ENCODE data around the gene EMP1.

The EMP1 gene

GRCh38 chr12:13196130-13196921 lies at the start of gene EMP1:
Gene EMP1, plus strand, starts transcription at chr12:13196726. Its CDS starts 14,785 bp downstream, at chr12:13211511.
- no peak for DNase-seq

- no peak for DNase-seq
Measured at GRCh38 chr12:13147688-13148484, 48.6 kb upstream of the EMP1 start.

DNA sequence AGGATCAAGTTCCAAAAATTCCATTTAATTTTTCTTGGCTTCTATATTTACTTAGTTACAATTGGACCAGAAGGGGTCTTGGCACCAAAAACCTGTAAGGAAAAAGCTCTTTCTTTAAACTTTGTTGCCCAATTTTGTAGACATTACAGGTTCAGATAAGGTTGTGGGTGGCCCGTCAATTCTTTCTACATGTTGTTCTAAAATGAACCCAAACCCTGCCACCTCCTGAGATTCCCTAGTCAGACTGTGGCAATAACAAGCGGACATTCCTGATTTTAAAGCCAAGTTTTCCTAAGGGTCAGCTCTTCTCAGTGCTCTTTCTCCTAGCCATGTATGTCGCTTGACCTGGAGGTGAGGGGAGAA lies 48.1 kb upstream of the EMP1 start:
- DNase-seq: no peak

DNA sequence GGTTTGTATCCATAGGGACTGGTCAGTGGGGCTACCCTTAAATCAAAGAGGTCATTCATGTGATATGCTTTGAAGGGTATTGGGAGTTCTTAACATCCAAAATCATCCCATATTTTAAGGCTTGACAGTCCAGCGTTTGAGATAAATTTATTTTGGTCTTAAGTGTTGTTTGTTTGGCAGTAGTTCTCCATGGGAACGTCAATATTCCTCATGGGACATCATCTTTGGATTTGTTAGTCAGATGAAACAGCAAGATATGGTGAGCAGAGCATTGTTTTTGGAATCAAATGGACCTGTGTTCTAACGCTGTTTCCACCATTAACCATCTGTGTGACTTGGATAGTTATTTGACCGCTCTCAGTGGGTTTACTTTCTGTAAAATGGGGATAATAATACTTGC lies 47.1 kb upstream of the EMP1 start:
- DNase-seq: no peak

DNA sequence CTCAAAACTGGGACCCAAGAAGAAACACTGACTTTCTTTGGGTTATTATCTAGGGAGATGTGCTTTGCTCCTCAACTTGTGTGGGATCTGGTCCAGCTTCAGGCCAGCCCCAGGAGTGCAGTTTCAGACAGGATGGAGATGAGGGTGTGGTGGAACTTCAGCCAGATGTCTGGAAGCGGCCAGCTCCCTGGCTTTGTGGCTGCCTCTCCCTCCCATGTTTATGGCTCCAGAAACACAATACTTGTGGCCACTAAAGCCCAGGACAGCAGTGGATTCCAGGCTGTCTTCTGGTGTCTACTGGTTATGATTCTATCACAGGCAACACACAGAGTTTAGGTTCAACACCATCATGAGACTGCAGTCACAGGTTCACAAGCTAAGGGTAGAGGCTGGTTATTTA lies 44.2 kb upstream of the EMP1 start:
- no peak for DNase-seq

DNA sequence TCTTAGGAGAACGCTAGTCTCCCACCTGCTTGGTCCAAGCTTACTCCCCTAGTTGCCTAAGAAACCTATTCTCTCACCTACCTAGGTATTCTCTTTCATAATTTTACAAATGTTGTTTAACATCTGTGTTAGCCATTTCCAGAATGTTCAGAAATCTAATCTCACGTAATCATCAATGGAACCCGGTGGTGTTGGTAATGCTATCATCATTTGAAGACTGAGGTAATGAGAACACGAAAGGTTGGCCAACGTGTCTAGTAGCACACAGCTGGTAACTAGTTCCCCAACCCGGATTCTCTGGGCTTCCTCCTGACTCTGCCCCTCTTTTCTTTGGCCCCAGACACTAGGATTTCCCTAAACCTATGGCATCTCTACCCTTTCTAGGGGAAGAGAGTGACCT lies 43.8 kb upstream of the EMP1 start:
- DNase-seq: no peak

GRCh38 chr12:13153180-13153579 lies 43.3 kb upstream of the EMP1 start:
- DNase-seq: no peak

DNA sequence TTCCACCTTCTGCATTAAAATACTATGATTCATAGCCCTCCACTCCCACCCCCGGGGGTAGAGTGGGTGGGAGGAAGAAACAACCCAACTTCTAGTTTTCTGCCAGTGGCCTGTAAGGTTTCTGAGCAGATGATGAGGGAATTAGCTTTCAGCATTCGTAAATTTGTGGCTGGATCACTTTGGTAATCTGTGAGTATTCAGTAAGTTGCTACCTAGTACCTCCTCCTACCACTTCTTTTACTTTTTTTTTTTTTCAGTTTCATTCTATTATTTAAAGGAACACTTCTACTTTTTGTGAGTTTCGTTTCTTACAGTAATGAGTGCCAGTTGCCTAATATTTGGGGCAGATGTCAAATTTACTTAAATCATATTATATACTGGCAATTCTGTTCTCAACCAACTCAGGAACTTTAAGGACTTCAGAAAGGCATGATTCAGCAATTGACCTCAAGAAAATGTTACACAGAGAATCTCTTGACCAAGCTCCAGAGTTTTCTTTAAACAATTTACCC lies 42.4 kb upstream of the EMP1 start:
- no peak for DNase-seq

- no peak for DNase-seq
Measured at GRCh38 chr12:13154831-13155230, 41.7 kb upstream of the EMP1 start.

- no peak for DNase-seq
Measured at GRCh38 chr12:13156277-13156676, 40.2 kb upstream of the EMP1 start.

- no peak for DNase-seq
Measured at GRCh38 chr12:13161172-13161571, 35.4 kb upstream of the EMP1 start.

DNA sequence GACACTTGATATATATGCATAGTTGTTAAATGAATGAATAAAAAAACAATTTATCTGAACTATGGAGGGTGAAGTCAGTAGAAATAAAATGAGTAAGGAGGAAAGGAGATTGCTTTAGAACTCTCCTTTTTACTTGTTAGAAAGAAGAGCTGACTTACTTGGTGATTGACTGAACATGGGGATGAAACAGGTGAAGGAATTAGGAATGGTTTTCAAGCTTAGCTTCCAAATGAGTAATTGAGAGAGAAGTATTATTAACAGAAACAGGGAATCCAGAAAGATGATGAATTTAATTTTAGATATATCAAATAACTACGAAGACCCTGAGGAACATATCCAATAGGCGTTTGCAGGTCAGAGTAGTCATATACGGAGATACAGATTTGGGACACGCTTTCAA lies 33.6 kb upstream of the EMP1 start:
- DNase-seq: no peak

DNA sequence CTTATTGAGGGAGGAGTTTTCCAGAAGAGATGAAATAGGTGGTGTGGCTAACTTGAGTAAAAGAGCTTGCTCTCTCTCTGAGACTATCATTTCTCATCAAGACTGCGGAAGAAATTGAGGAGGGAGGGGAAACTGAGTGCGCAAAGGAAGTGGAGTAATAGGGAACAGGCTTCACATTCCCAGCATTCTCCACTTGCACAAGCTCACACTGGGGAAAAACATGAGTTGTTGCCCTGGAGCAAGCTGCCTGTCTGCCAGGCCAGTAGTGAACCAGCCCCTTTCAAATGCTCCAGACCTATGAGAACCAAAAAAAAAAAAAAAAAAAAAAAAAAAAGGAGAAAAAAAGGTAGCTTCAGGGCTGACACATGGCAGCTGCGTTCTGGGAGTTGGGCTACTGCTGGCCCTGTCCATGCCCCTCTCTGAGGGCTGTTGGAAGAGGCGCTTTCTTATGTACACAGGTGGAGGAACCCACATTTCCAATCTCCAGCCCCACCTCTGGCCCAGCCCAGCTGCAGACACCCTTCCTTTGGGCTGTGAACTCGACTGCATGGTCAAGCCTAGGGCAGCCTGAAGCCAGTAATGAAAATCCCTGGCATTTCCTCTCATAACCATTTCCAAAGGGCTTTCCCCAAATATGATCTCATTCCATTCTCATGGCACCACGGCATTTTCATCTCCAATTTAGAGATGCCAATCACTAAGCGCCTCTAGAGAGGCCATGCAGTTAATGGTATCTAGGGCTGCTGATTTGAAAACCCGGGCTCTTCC lies 32.5 kb upstream of the EMP1 start:
- DNase-seq: no peak

- DNase-seq: no peak
Measured at GRCh38 chr12:13164921-13165616, 31.5 kb upstream of the EMP1 start.

DNA sequence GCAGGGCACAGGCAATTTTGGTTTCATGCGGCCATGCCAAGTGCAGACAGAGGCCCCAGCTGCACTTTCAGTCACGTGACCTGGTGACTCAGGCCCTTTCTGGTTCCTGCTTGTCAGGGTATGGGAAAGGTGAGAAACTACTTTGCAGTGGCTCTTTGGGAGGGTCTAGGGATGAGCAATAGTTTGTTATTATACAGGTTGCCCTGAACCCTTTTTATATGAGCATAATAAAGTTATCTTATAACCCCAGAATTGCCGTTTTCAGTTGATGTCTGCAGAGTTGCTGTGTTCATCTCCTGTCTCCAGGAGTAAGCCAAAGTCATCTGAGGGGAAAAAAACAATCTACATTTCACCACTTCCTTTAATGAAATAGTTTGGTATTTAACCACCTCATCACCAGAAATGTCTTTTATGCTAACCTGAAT lies 30.9 kb upstream of the EMP1 start:
- no peak for DNase-seq

GRCh38 chr12:13167226-13167625 lies 29.3 kb upstream of the EMP1 start:
- DNase-seq: no peak

- no peak for DNase-seq
Measured at GRCh38 chr12:13167906-13168305, 28.6 kb upstream of the EMP1 start.

DNA sequence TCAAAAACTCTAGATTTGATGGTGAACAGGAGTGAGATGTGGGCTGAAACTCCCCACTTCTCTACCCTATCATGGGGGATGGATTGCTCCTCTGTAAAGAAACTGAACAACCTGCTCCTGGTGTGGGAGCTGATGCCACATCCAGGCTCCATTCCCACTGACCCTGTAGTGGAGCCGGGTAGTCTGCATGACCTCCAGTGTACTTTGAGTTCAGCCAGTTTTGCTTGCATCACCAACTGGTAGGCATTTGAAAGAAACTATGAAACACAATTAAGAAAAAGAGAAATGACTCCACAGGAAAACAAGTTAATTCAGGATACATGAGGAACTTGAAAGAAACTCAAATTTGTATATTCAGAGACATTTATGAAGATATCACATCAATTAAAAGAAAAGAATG lies 27.3 kb upstream of the EMP1 start:
- no peak for DNase-seq

DNA sequence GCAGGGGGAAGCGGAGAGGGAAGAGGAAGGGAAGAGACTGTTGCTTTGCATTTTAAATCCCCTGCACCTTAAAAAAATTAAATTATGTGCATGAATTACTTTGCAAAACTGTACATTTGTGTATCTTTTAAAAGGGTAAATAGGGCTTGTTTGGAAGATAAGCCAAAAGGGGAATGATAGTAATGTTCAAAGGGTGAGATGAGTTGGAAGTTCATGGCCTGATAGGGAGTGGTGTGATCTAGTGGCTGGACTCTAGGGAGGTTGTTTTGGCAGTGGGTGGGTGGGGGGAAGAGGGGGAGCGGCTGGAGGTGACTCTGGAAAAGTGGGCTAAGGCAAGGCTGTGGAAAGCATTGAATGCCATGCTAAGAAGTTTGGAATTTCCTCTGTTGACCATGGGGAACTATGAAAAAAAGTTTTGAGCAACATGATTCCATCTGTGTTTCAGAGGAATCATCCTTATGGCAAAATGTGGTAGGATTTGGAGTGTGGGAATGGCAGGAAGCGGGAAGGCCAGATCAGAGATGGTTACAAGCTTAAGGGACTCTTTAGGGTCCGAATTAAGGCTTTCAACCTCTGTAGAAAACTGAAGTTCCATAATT lies 25.5 kb upstream of the EMP1 start:
- no peak for DNase-seq

DNA sequence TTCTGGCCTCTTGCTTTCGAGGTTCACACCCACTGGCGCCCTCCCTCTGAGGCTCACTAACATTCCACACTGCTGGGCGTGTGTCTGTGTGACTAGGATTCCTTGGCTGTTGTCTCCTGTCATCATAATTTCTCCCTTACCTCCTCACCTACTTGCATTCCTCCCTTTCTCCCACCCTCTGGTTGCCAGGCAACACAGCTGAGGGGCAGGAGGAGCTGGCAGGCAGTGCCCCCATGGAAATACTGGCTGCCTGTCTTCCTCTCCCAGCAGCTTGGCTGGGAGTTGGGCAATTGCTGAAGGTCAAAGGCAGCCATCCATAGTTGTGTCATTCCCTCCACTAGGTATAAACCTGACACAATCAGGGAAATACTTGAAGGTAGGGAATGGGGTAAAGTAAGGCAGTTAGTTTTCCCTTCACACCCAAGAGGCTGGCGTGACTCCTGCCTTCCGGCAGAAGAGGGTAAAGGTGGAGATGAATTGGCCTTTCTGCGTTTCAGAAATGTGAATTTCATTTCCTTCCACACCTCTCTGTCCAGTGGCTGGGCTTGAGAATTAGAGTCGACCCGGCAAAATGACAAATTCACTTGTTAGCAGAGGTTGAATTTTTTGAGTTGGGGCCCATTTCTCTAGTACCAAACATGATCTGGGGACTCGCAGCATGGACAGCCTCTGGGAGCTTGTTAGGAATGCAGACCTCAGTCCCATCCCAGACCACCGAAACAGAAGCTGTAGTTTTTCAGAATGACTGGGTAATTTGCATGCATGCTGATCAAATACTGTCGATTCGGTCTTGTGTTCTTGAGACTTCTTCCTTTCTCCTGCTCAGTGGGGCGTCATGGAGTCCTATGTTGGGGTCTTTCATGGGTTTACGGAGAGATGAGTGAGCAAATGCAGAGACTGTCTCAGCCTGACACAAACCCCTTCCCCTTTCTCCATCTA lies 24.3 kb upstream of the EMP1 start:
- DNase-seq: no peak
